Measurements from ENCODE around the gene DHX8.
A peak's percentile ranks its signal among the peaks of the same experiment; 100 is the strongest.
"Not testable (repeated sequence)": the region's sequence is repeated elsewhere in the genome, so short reads cannot be mapped to it uniquely, and the experiment has no call there.

The DHX8 gene

DNA sequence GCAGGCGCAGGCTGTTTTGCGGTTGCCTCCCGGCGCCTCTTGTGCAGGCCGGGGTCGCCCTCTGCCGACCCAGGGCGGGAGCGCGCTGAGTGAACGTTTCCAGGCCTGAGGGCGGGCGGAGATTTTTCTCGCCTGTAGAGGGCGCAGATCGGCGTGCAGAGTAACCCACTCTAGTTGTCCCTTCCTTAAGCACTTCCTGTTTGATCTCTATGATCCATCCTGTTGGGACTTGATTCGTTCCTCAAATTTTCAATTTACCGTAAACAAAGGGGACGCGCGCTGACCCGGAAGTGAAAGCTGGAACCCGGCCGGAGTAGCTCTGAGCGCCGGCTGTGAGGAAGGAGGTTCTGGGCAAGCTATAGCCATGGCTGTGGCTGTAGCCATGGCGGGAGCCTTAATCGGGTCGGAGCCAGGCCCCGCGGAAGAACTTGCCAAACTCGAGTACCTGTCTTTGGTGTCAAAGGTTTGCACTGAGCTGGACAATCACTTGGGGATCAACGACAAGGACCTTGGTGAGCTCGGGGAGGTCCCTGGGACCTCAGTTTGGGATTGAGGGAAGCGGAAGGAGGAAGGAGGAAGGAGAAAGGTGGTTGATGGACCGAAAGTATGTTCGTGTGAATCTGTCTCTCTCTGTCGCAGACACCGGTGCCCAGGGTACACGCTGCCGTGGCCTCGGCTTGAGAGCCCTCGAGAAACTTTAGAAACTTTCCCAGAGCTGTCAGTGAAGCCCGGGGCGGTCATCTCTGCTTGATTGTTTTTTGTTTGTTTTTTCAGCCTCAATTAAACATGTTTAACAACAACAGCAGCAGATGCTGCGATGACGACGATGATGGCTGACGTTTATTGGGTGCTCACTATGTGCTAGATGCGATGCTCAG lies at the start of gene DHX8:
Gene DHX8, plus strand, starts transcription at position 302 of the 878 bp plus-strand sequence. Its CDS starts 63 bp downstream, at position 365.
- DNase-seq = peak; percentile 93

DNA sequence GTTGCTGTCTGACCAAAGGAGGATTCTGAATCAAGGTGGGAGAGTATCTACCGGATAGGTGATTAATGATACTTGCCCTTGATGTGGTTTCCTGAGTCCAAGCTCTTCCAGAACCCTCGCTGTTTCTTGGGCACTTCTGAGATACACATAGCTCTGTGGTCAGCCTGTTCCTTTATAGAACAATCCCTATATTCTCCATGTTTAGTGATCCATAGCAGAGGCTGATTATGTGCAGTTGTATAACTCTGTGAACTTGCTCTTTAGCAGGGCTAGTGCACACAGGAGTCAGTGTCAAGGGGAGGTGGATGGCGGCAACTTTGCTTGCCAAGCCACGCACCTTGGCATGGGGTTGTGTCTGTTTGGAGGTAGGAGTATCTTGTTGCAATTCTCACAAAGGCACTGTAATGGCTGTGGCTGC lies 48.9 kb upstream of the DHX8 start:
- no peak for DNase-seq

DNA sequence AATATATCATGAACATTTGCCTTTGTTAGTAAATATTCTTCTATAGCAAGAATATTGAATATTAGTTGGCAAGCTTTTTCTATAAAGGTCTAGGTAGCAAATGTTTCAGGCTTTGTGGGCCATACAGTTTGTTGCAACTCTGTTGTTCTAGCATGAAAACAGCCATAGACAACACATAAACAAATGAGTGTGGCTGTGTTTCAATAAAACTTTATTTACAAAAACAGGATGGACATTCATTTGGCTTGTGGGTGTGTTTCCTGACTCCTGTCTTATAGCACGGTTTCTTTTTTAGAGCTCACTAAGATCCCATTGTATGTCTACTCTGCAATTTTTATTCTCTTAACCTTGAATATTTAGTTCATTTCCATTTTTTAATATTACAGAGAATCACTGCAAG lies 46.0 kb upstream of the DHX8 start:
- DNase-seq = no peak

DNA sequence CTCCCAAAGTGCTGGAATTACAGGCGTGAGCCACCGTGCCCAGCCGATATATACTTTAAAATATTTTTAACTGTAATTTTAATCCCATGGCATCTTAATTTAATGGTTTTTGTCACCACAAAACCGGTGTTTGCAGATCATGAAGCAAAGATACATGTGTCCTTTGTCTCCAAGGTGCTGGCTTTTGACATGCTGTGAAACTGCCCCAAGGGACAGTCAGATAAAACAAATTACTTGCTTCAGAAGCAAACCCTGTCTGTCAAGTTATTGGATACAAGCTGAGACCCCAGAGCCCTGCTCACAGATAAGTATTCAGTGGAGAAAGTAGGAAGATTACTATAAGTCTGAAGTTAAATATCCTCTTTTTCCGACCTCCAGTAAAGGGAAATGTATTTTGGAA lies 45.1 kb upstream of the DHX8 start:
- no peak for DNase-seq

DNA sequence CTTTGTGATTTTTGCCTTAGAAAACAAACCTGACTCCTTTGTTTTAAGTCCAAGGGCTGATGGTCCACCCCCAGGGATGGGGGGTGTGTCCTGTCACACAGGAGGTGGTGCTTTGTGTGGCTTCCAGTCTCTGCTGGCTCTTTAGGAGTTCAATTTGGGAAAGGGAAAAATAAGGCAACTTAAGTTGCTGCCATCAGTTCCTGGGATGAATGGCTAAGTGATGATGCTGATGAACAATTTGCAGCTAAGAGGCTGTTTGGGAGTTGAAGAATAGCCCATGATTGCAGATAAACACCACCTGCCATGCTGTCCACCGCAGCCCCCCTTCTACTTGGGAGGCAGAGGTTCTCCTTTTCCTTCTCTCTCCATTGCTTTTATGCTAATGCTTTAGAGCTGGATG lies 44.7 kb upstream of the DHX8 start:
- DNase-seq = no peak

DNA sequence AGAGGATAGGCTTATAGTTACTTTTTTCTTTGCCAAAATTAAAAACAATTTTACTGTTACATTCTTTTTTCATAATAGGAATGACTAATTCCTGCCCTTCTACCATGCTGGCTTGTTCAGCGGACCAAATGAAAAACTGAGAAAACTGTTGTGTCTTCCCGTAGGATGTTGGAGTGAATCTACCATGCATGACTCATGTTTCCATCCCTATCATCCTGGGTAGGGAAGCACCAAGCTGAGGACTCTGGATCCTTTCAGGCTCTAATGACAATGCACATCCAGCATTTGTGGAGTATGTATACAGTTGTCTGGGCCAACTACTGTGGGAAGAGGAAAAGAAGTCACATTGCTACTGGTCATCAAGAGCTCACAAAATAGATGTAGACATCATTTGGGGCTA lies 41.1 kb upstream of the DHX8 start:
- no peak for DNase-seq

DNA sequence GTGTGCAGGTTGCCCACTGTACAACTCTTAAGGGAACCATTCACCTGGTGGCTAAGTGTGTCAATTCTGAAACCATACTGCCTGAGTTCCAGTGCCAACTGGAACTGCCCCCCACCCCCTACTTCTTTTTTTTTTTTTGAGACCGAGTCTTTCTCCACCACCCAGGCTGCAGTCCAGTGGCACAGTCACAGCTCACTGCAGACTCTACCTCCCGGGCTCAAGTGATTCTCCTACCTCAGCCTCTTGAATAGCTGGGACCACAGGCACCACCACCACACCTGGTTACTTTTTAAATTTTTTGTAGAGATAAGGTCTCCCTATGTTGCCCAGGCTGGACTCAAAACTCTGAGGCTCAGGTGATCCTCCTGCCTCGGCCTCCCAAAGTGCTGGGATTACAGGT lies 40.4 kb upstream of the DHX8 start:
- DNase-seq = no peak

DNA sequence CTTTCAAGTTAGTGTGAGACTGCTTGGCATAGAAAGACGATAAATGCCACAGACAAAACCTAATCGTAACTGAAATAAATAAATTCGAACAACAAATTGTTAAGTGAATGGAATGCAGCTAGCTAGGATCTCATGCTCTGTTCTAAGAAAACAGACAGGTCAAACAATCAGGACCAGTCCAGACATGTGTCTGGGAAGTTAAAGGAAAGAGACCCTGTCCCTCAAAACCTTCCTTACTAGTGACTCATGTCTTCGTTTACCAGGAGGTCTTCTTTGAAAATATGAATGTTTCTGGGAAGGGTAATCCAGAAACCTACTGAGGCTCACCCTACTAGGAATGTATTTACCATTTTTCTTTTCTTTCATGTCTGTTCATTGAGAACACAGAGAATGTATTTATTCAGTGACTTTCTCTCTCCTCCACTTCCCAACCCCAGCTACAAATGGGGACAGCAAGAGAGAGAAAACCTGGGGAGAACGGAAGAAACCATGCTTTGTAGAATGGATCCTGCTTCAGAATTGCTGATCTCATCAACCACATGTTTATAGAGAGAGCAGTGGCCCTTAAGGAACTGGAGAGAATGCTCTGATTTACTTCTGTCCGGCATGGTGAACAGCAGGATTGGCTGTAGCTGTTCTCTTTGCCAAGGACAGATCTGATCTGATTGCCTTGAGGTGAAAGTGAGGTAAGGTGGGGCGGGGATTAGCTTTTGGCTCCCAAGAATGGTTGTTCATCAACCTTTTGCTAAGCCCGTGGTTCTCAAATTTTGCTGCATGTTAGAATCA lies 39.4 kb upstream of the DHX8 start:
- no peak for DNase-seq

DNA sequence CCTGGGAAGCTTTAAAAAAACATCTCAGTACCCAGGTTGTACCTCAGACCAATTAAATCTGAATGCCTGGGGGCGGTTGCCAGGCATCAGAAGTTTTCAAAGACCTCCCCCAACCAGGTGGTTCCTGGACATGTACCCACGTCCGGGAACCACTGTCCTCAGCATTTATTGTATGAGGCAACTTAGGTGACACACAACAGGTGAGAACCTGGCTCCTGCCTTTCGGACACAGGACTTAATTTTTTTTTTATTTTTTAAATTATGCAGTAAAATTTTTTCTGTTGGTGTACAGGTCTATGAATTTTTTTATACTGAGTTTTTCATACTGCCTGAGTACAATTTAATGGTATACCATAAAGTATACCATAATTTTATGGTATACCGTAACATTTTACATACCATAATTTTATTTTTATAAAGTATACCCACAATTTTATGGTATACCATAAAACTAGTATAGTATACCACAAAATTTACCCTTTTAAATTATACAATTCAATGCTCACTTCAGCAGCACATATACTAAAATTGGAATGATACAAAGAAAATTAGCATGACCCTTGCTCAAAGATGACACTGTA lies 38.7 kb upstream of the DHX8 start:
- no peak for DNase-seq

DNA sequence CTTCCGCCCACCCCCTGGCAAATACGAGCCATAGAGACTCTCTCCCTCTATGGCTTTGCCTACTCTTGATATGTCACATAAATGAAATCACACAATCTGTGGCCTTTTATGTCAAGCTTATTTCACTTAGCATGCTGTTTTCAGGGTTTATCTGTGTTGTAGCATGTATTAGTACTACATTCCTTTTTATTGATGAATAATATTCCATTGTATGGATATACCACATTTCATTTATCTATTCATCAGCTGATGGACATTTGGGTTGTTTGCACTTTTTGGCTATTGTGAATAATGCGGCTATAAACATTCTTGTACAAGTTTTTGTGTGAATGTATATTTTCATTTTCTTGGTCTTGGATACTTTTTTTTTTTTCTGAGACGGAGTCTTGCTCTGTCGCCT lies 37.0 kb upstream of the DHX8 start:
- DNase-seq = no peak

DNA sequence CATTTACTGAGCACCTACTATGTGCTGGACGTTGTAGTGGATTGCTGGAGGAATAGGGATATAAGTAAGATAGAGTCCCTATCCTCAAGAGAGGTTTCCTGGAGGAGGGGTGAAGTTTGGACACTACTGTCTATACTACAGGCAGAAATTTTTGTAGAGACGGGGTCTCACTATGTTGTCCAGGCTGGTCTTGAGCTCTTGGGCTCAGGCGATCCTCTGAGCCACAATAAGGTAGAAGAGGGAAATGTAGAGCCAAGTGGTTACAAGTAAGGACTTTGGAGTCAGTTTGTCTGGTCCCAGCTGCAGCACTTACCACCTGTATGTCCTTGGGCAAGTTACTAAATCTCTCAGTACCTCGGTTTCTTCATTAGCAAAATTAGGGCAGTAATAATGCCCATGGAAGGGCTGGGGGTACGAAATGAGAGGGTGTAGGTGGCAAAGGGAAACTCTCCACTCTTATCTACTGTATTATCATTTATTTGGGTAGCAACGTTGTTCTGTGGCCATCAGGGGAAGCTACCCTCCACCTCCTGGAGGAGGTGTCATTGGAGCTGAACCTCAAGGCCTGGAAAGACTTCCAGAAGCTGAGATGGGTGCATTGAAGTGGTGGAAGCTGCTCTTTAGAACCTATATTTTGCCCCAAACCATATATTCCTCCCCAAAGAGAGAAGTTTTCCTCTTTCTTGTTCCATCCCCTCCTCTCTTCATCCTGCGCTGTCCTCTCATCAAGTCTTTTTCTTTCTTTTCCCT lies 34.9 kb upstream of the DHX8 start:
- DNase-seq = no peak

DNA sequence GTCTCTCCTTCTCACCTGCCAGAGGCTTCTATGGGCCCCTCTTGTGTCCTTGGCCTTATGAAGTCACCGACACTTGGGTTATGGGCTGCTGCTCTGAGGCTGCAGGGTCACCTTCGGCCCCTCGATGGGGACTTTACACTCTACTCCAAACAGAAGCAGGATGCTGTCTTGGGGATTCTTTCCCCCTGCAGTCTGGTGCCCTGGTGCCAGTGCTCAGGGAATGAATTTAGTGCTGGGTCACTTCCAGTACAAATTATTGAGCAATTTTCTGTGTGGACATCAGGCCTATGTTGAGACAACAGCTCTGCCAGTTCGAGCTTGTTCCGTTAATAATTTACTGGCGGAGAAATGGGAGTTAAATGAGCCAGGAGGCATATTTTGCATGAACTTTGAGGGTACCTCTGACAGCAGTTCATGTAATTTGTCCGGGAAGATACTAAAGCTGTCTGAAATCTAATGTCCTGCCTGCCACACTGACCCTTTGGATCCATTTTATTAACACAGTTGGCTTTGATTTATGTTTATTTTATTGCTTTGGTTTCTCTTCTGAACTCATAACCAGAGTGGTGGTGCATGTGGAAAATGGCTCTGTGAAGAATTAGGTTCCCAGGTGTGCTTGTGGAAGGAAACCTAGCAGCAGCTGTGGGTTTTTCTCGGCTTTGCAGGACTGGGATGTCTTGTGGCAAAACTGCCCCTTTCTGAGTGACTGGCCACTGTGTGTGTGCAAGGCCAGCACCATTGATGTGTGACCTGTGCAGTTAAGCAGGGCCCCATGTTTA lies 34.1 kb upstream of the DHX8 start:
- DNase-seq = no peak

DNA sequence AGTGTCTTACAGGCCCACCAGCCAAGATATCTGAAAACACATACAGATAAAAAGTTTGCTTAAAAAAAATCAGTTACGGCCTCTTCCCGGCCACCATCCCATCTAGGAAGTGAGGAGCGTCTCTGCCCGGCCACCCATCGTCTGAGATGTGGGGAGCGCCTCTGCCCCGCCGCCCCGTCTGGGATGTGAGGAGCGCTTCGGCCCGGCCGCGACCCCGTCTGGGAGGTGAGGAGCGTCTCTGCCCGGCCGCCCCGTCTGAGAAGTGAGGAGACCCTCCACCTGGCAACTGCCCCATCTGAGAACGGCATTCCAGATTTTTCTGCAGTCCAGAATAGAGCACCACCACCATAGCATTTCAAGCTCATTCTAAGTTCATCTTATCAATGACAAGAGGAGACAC lies 33.0 kb upstream of the DHX8 start:
- DNase-seq = not testable (repeated sequence)

DNA sequence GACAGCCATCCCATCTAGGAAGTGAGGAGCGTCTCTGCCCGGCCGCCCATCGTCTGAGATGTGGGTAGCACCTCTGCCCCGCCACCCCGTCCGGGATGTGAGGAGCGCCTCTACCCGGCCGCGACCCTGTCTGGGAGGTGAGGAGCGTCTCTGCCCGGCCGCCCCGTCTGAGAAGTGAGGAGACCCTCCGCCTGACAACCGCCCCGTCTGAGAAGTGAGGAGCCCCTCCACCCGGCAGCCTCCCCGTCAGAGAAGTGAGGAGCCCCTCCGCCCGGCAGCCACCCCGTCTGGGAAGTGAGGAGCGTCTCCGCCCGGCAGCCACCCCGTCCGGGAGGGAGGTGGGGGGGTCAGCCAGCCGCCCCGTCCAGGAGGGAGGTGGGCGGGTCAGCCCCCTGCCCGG lies 32.0 kb upstream of the DHX8 start:
- DNase-seq = not testable (repeated sequence)

DNA sequence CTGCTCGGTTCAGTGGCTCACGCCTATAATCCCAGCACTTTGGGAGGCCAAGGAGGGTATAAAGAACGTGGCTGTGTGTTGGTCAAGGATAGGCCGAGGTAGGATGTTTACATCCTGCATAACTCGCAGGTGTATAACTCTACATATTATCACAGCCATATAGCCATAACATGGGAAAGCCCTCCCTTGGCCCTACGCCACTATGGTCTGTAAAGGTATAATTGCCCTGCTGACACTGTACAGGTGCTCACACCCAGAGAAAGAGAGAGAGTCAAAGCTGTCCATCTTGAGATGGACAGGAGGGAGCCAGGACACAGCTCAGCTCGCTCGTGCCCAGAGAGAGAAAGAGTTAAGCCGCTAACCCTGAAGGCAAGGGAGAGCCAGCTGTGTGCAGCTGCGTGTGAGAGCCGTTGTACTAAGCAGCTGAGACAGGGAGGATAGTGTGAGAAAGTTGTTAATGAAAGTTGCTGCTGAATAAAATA lies 30.4 kb upstream of the DHX8 start:
- no peak for DNase-seq

DNA sequence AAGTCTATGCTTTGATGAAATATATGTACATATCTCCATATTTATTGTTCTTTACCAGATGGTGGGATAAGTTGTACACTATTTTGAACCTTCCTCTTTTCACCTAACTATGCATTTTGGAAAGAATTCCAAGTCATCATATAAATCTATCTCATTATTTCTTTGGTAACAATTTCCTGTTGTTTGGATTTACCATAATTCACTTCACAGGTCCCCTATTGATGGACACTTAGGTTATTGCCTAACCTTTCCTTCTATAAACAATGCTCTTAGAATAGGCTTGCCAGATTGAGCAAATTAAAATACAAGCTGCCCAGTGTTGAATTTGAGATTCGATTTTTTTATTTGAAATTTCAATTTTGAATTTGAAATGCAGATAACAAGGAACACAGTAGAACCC lies 28.9 kb upstream of the DHX8 start:
- no peak for DNase-seq

DNA sequence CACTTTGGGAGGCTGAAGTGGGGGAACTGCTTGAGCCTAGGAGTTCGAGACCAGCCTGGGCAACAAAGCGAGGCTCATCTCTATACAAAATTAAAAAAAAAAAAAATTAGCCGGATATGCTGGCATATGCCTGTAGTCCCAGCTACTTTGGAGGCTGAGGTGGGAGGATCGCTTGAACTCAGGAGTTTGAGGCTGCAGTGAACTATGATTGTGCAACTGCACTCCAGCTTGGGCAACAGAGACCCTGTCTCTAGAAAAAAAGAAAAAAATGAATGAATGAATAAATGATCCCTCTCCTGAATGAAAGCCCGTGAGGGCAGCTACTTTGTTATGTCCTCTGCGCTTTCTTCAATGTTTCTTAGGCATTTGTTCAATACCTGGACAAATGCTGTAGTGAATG lies 27.7 kb upstream of the DHX8 start:
- no peak for DNase-seq

DNA sequence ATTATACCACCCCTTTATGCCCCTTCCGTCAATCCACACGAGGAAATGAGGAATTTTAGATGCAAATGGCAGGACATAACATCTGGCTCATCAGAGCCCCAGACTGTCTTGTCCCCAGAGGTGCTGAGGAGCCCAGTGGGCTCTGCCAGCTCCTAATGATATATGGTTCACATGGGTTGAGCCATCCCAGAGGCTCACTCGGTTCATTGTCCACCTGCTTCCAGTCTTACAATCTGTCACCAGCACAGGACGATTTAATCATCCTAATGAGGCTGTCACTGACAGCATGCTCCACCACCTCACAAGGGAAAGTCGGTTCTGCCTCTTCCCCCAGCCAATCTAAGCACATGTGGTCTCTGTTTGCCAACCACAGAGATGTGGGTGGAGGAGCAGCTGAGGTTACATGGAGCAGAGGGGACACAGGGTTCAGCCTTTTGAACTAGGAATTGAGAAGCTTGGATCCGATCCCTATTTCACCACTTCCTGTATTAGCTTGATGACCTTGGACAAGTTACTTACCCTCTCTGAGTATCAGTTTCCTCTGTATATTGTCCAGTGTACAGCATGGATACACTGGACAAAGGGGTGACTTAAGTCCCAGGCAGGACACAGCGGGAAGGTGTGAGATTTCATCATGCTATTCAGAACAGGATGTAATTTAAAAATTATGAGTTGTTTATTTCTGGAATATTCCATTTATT lies 27.0 kb upstream of the DHX8 start:
- no peak for DNase-seq

DNA sequence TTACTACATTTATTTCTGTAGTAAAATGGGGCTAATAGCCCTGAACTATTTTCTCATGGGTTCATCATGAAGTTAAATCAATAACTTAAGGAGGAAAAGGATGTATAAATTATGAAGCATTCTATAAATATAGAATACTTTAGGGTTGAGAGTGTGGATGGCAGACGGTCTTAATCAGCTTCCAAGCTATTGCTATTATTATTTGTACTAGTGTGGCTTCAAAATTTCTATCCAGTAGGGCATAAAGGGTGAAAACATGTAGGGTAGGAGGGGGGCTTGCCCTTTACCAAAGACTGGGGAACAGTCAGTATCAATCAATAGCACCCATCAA lies 26.4 kb upstream of the DHX8 start:
- DNase-seq = no peak

DNA sequence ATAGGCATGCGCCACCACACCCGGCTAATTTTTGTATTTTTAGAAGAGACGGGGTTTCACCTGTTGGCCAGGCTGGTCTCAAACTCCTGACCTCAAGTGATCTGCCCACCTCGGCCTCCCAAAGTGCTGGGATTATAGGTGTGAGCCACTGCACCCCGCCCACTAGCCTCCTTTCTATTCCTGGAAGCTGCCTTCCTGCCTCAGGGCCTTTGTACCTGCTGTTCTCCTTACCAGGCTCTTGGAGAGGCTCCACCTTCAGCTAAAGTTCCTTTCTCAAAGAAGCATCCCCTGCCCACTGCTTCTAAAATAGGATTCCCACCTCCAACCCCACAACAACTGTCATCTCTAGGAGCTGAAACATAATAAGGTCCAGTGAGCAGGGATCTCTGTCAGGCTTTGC lies 23.9 kb upstream of the DHX8 start:
- DNase-seq = not testable (repeated sequence)

DNA sequence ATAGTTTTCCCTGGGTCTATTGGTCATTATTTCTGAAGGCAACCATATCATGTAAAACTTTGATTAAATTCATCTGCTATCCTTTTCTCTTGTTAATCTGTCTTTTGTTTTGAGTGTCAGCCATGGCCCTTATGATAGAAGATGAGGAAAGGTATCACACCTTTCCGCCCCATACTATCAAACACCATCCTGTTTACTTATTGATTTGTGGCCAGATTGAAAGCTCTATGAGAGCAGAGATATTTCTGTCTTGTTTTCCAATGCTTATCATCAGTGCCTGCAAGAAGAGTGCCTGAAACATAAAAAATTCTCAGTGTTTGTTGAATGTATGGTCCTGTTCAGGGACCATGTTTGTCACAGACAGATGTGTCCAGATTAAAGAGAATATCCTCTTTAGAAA lies 22.6 kb upstream of the DHX8 start:
- DNase-seq = no peak

DNA sequence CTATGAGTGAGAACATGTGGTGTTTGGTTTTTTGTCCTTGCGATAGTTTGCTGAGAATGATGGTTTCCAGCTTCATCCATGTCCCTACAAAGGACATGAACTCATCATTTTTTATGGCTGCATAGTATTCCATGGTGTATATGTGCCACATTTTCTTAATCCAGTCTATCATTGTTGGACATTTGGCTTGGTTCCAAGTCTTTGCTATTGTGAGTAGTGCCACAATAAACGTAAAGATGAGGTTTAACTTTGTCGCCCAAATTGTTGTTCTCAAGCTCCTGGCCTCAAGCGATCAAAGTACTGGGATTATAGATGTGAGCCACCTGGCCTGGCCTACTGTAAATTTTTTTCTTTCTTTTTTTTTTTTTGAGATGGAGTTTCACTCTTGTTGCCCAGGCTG lies 21.2 kb upstream of the DHX8 start:
- DNase-seq = not testable (repeated sequence)

All from NCI-H2107 (cell line).